ENCODE measurements around the gene ARSB. TPM values are rescaled to one million over a fixed set of nuclear protein-coding genes. Genes with fewer than 3 reads are reported as not detected.

The ARSB gene
- total RNA-seq, 1 donor from 2014 or later = 18.5 TPM

DNA sequence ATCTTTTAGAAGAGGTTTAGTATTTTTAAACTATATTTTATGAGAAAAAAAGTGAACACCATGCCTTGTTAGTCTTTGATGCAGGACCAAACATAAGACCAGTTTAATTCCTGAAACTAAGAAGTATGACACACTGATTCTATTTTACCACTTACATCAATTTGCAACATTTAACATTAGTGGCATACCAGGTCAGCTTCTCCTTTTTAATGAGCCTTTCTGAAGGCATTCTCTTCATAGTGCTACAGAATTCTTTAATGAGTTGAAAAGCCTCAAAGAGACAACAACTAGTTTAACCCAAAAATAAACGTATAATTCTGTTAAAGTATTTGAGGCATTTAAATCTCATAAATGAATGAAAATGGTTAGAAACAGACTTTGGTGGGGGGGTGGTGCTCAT, 28.2 kb downstream of the ARSB start:
- Mint-ChIP-seq H3K36me3 (peaks cover 12% of the 10 kb centered on the region), H3K9me3 (no peaks in the 10 kb centered on the region), H3K27ac (no peak overlapping the region), H3K27me3 (no peaks in the 10 kb centered on the region), H3K4me3 (no peak overlapping the region), H3K4me1 (ENCODE audit: unreplicated experiment) (peaks cover 24% of the 10 kb centered on the region)
- no peak for DNase-seq (ENCODE audit: extremely low spot score, unreplicated experiment)
- no peak for TF ChIP-seq CTCF (conservative IDR thresholded peaks at IDR 0.05)

DNA sequence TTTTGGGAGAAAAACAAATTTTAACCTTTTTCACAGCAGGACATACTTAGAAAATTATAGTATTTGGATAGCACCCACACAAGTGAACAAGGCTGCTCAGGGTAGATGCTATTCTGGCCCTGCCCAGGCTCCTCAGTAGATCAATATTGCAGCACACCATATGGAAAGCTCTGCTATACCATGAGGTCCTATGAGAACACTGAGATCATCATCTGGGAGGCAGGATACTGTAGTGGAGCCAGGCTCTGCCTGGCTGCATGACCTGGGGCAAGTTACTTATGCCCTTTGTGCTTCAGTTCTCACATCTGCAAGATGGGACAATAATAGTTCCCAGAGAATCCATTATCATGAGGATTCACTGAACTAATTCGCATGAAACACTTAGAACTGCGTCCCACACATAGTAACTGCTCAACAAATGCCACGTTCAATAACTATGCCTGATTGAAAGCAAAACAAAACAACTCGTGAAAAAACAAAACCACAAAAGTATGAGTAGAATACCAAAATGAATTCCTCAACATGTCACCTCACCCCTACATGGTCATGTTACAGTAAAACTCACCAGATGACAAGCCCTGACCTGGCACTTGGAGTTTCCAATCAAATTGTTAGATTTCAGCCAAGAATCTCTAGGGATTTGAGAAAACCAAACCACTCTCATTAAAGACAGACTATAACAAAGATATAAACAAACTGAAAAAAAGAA, 31.9 kb downstream of the ARSB start:
- no peaks in the 10 kb centered on the region for H3K9me3 Mint-ChIP-seq
- no peak for DNase-seq (ENCODE audit: extremely low spot score, unreplicated experiment)
- H3K36me3 Mint-ChIP-seq = peaks cover 12% of the 10 kb centered on the region
- H3K27me3 Mint-ChIP-seq = no peaks in the 10 kb centered on the region
- TF ChIP-seq CTCF (conservative IDR thresholded peaks at IDR 0.05) = no peak
- no peak overlapping the region for H3K27ac Mint-ChIP-seq
- H3K4me1 Mint-ChIP-seq (ENCODE audit: unreplicated experiment) = peaks cover 17% of the 10 kb centered on the region
- no peak overlapping the region for H3K4me3 Mint-ChIP-seq

DNA sequence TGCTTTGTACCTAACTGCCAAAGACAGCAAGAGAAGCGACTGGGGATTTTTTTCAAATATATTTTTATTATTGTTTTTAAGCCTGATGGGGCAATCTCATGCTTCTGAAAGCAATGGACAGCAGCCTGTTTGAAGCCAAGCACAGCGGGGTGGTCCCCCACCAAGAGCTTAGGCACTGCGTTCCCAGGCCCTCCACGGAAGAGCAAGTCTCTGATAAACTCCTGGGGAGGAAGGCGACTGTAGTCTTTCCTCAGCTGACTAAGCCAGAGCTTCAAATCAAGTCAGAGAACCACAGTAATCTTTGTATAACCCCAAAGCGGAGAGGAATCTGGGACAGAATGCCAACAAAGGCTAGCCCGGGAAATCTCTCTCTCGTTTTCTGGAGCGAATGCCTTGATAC, 54.4 kb downstream of the ARSB start:
- DNase-seq (ENCODE audit: extremely low spot score, unreplicated experiment) = no peak
- Mint-ChIP-seq H3K27me3 (no peaks in the 10 kb centered on the region), H3K9me3 (peaks cover 10% of the 10 kb centered on the region), H3K36me3 (no peaks in the 10 kb centered on the region), H3K27ac (no peak overlapping the region), H3K4me1 (ENCODE audit: unreplicated experiment) (peaks cover 32% of the 10 kb centered on the region), H3K4me3 (no peak overlapping the region)
- TF ChIP-seq CTCF (conservative IDR thresholded peaks at IDR 0.05) = no peak

GRCh38 chr5:78929833-78930232, 55.3 kb downstream of the ARSB start:
- Mint-ChIP-seq H3K27ac (no peak overlapping the region), H3K27me3 (no peaks in the 10 kb centered on the region), H3K4me1 (ENCODE audit: unreplicated experiment) (peaks cover 36% of the 10 kb centered on the region), H3K9me3 (peaks cover 10% of the 10 kb centered on the region), H3K4me3 (no peak overlapping the region), H3K36me3 (no peaks in the 10 kb centered on the region)
- TF ChIP-seq CTCF (conservative IDR thresholded peaks at IDR 0.05) = no peak
- DNase-seq (ENCODE audit: extremely low spot score, unreplicated experiment) = no peak

DNA sequence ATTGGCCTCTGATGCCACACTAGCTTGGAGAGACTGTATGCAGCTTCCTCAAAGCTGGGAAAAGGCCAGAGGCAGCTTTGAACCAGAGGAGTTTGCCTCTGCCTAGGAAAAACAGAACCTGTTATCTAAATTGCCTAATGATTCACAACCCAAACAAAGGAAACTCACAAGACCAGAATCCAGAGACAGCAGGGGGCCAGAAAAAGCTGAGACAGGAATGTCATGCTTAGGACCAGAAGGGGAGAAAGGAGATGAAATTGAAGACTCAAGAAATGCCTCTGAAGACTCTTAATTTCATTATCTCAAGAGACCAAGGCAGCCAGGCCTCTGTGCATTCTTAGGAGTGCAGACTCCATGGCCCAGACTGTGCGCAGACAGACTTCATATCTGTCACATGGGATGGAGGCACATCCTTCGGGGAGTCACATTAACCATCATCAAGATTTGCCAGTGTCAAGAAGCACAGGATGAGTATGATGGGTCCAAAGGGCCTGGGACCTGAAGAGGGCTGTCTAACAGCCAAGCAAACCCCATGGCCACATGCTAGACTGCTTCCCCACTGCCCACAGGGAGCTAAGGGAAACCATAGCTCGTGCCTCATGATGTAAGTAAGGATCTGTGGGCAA, 57.3 kb downstream of the ARSB start:
- no peaks in the 10 kb centered on the region for H3K27me3 Mint-ChIP-seq
- H3K36me3 Mint-ChIP-seq = no peaks in the 10 kb centered on the region
- peak overlapping the region; percentile 7 for H3K4me3 Mint-ChIP-seq
- peaks cover 36% of the 10 kb centered on the region for H3K4me1 Mint-ChIP-seq (ENCODE audit: unreplicated experiment)
- H3K27ac Mint-ChIP-seq = peak overlapping the region; percentile 35
- no peak for DNase-seq (ENCODE audit: extremely low spot score, unreplicated experiment)
- no peak for TF ChIP-seq CTCF (conservative IDR thresholded peaks at IDR 0.05)
- peaks cover 8% of the 10 kb centered on the region for H3K9me3 Mint-ChIP-seq
